NCI-H226 (cell line): ENCODE data around the gene KY.
"Not testable (repeated sequence)": the region's sequence is repeated elsewhere in the genome, so short reads cannot be mapped to it uniquely, and the experiment has no call there.

Experiments used
- DNase-seq: peaks from one replicate; pipeline ENCODE4 v3.0.0-alpha.2; 2015

KY gene

DNA sequence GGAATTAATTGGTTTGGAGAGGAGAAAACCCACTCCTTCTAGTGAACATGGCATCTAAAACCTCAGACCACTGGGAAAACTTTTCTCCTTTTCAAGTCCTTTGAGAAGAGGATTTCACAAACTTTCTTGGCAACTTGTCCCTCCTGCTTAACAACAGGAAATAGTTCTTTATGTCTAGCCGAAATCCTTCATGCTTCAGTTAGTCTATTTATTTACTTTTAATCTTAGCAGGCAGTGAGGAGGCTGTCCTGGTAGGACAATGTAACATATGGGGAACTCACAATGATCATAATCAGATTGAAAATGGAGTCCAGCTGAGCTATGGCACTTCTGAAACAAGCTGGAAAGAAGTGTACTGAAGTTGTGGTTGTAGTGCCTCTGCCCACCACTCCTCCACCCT is 50.6 kb downstream of the KY start:
- no peak for DNase-seq

DNA sequence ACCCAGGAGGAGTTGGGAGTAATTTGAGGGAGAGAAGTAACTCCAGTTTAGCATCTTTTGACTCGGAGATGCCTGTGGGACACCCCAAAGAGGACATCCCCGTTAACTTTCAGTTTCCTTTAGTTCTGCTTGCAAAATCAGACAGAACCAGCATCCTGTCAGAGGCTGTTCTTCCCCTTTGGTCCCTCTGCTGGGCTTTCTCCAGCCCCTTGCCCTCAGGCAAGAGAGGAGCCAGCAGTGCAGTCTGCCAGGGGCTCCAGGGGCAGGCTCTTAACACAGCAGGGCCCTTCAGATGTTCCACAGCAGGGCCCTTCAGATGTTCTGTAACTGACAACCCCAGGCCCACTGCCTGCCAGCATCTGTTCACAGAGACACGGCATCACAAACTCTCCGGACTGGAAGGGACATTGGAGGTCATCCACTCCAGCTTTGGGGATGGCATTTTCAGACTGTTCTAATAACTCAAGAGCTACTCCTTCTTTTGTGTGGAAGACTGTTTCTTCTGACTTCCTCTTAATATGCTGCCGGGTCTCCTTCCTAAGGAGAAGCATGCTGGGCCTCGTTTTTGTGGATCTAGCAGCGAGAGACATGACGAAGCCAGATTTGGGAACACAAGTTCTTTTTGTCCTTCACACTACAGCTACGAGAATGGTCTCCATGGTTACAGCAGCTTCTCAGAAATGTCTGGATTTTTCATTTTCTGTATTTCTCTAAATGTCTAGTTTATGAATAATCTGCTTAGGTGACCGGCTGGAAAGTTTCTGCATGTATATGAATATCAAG is 51.9 kb downstream of the KY start:
- no peak for DNase-seq

- no peak for DNase-seq
Observed at GRCh38 chr3:134597390-134597970, 53.3 kb downstream of the KY start.

- not testable (repeated sequence) for DNase-seq
Observed at GRCh38 chr3:134594986-134595385, 55.8 kb downstream of the KY start.

DNA sequence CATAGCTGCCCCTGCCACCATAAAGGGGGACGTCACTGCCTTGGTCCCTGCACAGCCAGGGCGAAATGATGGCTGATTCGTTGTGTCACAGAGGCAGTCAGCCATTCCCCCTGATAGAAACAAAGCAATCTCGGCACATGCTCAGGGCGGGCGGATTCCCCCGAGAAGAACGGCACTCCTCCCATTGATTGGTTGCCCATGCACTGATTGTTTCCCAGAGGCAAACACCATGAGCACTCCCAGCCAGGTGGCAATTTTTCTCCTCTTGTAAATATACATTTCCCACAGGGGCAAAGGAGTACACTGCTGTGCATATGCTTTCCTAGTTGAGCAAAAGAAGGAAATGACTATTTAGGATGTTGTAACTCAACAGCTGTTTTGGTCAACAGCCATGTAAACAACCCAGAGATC is 56.5 kb downstream of the KY start:
- DNase-seq = no peak

DNA sequence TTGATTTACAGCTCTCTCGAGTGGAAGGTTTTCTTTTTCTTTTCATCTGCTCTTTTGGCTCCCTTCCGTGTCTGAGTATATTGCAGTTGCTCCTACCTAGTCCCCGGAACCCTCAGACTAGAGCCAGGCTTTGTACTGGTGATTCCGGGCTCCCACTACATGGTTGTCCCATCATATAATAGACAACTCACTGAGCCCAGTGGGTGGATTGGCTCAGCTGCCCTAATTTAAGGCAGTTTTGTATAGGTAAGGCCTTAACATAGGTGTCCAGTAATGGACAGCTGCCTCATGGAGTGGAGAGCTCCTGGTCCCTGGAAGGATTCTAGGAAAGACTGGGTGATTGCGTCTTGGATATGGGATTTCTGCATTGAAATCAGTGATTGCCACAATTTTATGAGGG is 58.0 kb downstream of the KY start:
- no peak for DNase-seq

GRCh38 chr3:134590766-134591165 is 60.1 kb downstream of the KY start:
- no peak for DNase-seq

DNA sequence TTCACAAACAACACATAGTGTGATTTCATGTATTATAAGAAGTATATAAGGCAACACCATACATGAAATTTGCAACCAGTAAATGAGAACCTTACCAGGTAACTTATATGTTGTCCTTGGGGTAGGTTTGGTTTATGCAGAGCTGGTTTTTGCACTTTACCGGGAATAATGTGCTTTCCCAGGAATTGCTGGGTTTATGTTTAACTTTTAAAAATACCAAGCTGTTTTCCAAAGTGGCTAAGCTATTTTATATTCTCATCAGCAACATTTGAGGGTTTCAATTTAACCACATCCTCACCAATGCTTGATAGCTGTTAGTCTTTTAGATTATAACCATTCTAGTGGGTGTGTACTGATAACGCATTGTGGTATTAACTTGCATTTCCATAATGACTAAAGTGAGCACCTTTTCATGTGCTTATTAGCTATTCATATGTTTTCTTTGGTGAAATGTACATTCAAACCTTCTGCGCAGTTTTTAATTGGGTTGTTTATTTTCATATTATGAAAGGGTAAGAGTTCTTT is 71.6 kb downstream of the KY start:
- DNase-seq = no peak

GRCh38 chr3:134576831-134577230 is 74.0 kb downstream of the KY start:
- DNase-seq = no peak

DNA sequence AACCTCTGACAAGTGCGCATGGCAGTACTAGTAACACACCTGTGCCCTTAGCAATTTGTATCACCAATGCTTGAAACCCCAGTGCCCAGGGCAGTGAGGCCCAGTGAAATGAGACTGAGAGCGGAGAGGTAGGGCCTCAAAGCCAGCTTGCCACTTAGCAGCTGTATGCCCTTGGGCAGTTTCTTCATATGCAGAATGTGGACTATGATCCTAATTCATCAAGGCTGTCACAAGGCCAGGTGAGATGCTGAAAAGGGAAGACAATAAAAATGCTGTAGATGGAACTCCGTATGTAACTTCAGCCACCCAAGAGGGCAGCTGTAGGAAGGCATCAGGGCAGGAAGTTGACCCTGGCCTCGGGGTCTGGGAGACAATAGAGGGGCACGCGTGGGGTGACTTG is 74.4 kb downstream of the KY start:
- DNase-seq = no peak

DNA sequence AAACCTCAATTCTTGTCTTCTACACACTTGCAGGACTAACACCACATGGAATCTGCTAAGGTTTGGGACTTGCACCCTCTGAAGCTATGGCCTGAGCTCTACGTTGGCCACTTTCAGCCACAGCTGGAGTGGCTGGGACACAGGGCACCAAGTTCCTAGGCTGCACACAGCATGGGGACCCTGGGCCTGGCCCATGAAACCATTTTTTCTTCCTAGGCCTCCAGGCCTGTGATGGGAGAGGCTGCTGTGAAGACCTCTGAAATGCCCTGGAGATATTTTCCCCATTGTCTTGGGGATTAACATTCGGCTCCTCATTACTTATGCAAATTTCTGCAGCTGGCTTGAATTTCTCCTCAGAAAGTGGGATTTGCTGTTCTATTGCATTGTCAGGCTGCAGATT is 80.9 kb downstream of the KY start:
- not testable (repeated sequence) for DNase-seq

- DNase-seq = no peak
Observed at GRCh38 chr3:134568790-134569189, 82.0 kb downstream of the KY start.

- DNase-seq = no peak
Observed at GRCh38 chr3:134567605-134568004, 83.2 kb downstream of the KY start.

GRCh38 chr3:134564991-134565390 is 85.8 kb downstream of the KY start:
- DNase-seq = no peak

GRCh38 chr3:134563601-134564000 is 87.2 kb downstream of the KY start:
- DNase-seq = no peak

DNA sequence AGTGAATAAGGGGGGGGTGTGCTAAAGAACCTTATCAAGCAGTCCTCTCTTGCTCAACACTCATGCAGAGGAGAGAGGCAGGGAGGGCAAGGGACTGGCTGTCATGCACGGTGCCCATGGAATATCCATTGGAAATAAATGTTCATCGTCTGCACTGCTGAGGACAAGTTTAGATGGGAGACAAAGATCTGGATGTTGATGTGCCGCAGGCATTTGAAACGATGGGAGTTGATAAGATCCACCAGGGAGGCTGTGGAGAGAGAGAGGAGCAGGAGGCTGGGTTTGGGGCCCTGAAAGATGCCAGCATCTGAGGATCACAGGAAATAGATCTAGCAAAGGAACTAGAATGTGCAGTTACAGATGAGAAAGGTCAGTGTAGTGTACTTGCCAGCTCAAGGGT is 88.8 kb downstream of the KY start:
- no peak for DNase-seq

DNA sequence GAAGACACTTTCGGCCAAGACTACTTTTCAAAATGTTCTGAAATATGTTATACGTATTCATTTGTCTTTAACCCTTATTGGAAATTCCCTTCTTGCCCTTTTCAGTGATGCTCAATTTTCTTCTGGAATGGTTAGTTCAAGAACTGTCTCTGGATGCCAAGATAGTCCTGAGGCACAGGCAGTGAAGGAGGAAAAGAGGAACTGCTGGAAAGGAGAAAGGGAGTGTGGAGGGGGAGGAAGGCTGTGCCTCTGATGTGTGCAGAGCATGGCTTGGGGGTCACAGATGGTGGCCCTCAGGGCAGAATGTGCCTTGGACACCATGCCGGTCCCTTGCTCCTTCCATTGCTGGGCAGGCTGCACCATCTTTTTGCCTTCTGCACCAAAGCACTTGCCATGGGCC is 91.2 kb downstream of the KY start:
- DNase-seq = no peak
